NT2/D1 (cell line): ENCODE data around the gene FCRLA.

ENCODE experiments used
- SUZ12 ChIP-seq: IDR thresholded peaks from 2 replicates; pipeline ENCODE4 v1.6.1; 2011; ENCODE audit not compliant: insufficient read length, insufficient read depth; ENCODE audit errors: extremely low read depth
- ZNF274 ChIP-seq: IDR thresholded peaks from 2 replicates; pipeline ENCODE4 v1.6.1; 2011; ENCODE audit warnings: mild to moderate bottlenecking, low read depth, low read length

DNA sequence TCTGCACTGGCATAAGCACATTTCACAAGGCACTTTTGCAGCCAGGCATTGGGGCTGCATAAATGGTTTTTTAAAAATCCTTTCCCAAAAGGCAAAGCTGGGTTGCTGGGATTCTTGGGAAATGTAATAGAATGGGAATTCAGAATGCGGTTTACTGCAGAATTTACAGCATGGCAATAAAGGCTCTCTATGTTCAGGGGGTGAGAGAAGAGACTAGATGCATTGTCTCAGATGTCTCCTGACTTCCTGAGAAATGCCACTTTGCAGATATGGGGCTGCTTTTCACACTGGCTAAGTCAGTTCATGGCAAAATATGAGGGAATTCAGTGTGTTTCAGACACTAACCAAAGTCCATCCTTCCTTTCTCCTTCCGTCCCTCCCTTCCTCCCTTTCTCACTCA, 30.6 kb upstream of the FCRLA start:
- TF ChIP-seq ZNF274 (no peak), SUZ12 (no peak)
